ENCODE data around the gene CCDC117.
A peak's percentile ranks its signal among the peaks of the same experiment; 100 is the strongest.
"Not testable (repeated sequence)": the region's sequence is repeated elsewhere in the genome, so short reads cannot be mapped to it uniquely, and the experiment has no call there.

Gene CCDC117

GRCh38 chr22:28772633-28773460 lies at the start of gene CCDC117:
Gene CCDC117, plus strand, starts transcription at chr22:28772695. Its CDS starts 155 bp downstream, at chr22:28772850.
- DNase-seq: peak; percentile 93 to 94

GRCh38 chr22:28728002-28728401 lies 44.5 kb upstream of the CCDC117 start:
- DNase-seq: no peak

GRCh38 chr22:28728621-28729313 lies 43.7 kb upstream of the CCDC117 start:
- DNase-seq: no peak

GRCh38 chr22:28730179-28730578 lies 42.3 kb upstream of the CCDC117 start:
- DNase-seq: no peak

- DNase-seq: no peak
Observed at GRCh38 chr22:28734393-28734792, 38.1 kb upstream of the CCDC117 start.

GRCh38 chr22:28736301-28737155 lies 36.0 kb upstream of the CCDC117 start:
- no peak for DNase-seq

GRCh38 chr22:28737701-28738100 lies 34.8 kb upstream of the CCDC117 start:
- DNase-seq: no peak

- DNase-seq: not testable (repeated sequence)
Observed at GRCh38 chr22:28738876-28739275, 33.6 kb upstream of the CCDC117 start.

- DNase-seq: peak in 1 of 2 experiments; percentile 8
Observed at GRCh38 chr22:28741200-28741784, 31.2 kb upstream of the CCDC117 start.

GRCh38 chr22:28741785-28742561 lies 30.5 kb upstream of the CCDC117 start, which contains the start of the genes CHEK2 and HSCB:
Gene CHEK2, minus strand, starts transcription at chr22:28741820. Its CDS starts 7,099 bp downstream, at chr22:28734721.
Gene HSCB, plus strand, starts transcription at chr22:28742039. Its CDS starts 57 bp downstream, at chr22:28742096.
- DNase-seq: peak; percentile 97 to 98

- DNase-seq: no peak
Observed at GRCh38 chr22:28742562-28742962, 29.9 kb upstream of the CCDC117 start.

GRCh38 chr22:28743852-28744251 lies 28.6 kb upstream of the CCDC117 start:
- DNase-seq: no peak

- no peak for DNase-seq
Observed at GRCh38 chr22:28750471-28750881, 22.0 kb upstream of the CCDC117 start.

GRCh38 chr22:28754512-28754911 lies 18.0 kb upstream of the CCDC117 start:
- DNase-seq: not testable (repeated sequence)

GRCh38 chr22:28759861-28760560 lies 12.5 kb upstream of the CCDC117 start:
- DNase-seq: no peak

- no peak for DNase-seq
Observed at GRCh38 chr22:28761449-28761755, 11.1 kb upstream of the CCDC117 start.

- DNase-seq: not testable (repeated sequence)
Observed at GRCh38 chr22:28762000-28762399, 10.5 kb upstream of the CCDC117 start.

- DNase-seq: no peak
Observed at GRCh38 chr22:28766628-28767027, 5.9 kb upstream of the CCDC117 start.

GRCh38 chr22:28768701-28769393 lies 3.6 kb upstream of the CCDC117 start:
- DNase-seq: no peak

- DNase-seq: no peak
Observed at GRCh38 chr22:28769394-28770085, 3.0 kb upstream of the CCDC117 start.
